Esophagus squamous epithelium (tissue), 4 donors: ENCODE results near the gene ATP2B3.

ENCODE experiments used
- POLR2A ChIP-seq, 4 donors: fragments of 450-650 bp; IDR thresholded peaks; one replicate each; pipeline ENCODE4 v1.6.1; 2017; ENCODE audit warnings: antibody characterized with exemption in 4 of 4, mild to moderate bottlenecking in 4 of 4, moderate library complexity in 3 of 4
- TF ChIP-seq, protein P1 (sequence below), 6 experiments: fragments of 450-650 bp in 4 of 6; fragments of 200-600 bp in 2 of 6; sonication (generic) in 2 of 6; IDR thresholded peaks; one replicate each; pipeline ENCODE4 v1.5.1; 2016 to 2019; ENCODE audit warnings: antibody characterized with exemption in 6 of 6, mild to moderate bottlenecking in 4 of 6, moderate library complexity in 4 of 6

DNA sequence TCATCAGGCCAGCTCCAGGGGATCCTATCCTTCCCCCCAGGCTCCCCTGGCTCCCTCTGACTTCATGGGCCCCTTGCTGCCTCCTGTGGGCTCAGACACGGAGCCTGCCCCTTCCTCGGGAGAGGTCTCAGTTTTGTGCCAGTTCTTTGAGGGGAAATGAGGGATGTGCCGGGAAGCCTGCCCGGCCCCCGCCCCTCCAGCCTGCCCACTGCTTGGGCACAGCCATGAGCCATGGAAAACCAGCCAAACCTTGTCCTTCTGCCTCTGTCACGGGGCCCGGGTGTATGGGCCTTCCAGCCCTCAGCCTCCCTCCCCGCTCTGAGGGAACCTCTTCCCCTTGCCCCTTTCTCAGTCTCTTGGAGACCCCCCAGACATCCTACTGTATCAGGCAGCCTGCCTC, 15.9 kb upstream of the ATP2B3 start:
- TF ChIP-seq, protein P1, sequence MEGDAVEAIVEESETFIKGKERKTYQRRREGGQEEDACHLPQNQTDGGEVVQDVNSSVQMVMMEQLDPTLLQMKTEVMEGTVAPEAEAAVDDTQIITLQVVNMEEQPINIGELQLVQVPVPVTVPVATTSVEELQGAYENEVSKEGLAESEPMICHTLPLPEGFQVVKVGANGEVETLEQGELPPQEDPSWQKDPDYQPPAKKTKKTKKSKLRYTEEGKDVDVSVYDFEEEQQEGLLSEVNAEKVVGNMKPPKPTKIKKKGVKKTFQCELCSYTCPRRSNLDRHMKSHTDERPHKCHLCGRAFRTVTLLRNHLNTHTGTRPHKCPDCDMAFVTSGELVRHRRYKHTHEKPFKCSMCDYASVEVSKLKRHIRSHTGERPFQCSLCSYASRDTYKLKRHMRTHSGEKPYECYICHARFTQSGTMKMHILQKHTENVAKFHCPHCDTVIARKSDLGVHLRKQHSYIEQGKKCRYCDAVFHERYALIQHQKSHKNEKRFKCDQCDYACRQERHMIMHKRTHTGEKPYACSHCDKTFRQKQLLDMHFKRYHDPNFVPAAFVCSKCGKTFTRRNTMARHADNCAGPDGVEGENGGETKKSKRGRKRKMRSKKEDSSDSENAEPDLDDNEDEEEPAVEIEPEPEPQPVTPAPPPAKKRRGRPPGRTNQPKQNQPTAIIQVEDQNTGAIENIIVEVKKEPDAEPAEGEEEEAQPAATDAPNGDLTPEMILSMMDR (IDR thresholded peaks at IDR 0.05): no peak
- TF ChIP-seq POLR2A (IDR thresholded peaks at IDR 0.05): no peak
